OCI-LY7 (cell line): ENCODE results near the gene TC2N. TPM values are rescaled to one million over a fixed set of nuclear protein-coding genes. Genes with fewer than 3 reads are reported as not detected.

Experiments
- BruUV-seq: library from RNA; stranded (reverse); fragments of 400-500 nt; replicated peaks from 2 replicates; lab custom pipeline; 2021; lab: Mats Ljungman, UMichigan
- CTCF ChIA-PET: fragments of 300-600 bp; sonication (Branson Sonifier 250); formaldehyde crosslinking; loops from one replicate; lab custom pipeline; 2022; ENCODE audit warnings: antibody characterized with exemption; ENCODE audit not compliant: unreplicated experiment; lab: Charles Lee
- POLR2A ChIA-PET: fragments of 300-600 bp; sonication (Branson Sonifier 250); formaldehyde crosslinking; loops from one replicate; lab custom pipeline; 2022; ENCODE audit warnings: antibody characterized with exemption; lab: Charles Lee
- DNase-seq: peaks from one replicate; pipeline ENCODE4 v3.0.0-alpha.2; 2015; ENCODE audit warnings: low spot score
- H2AFZ ChIP-seq: fragments of 200-600 bp; sonication (generic), shearing (Covaris generic); 2 replicates; pipeline ENCODE4 v1.6.1; 2014; ENCODE audit warnings: mild to moderate bottlenecking, antibody characterized with exemption, low read length, moderate library complexity
- H3K27ac ChIP-seq: fragments of 200-600 bp; sonication (generic); 2 replicates; pipeline ENCODE4 v1.5.1; 2014; ENCODE audit warnings: mixed run types, low read depth, mild to moderate bottlenecking, moderate library complexity, low read length, inconsistent platforms; ENCODE audit not compliant: poor library complexity, severe bottlenecking
- H3K36me3 ChIP-seq: fragments of 200-600 bp; sonication (generic); 2 replicates; pipeline ENCODE4 v1.6.1; 2014; ENCODE audit warnings: mild to moderate bottlenecking, antibody characterized with exemption, low read length, moderate library complexity, mixed read lengths; ENCODE audit not compliant: insufficient read depth
- H3K4me1 ChIP-seq: fragments of 200-600 bp; sonication (generic); 2 replicates; pipeline ENCODE4 v1.5.1; 2014; ENCODE audit warnings: mild to moderate bottlenecking, low read length; ENCODE audit not compliant: insufficient read depth, poor library complexity, severe bottlenecking
- H3K4me2 ChIP-seq: fragments of 200-600 bp; sonication (generic); 2 replicates; pipeline ENCODE4 v1.6.1; 2014; ENCODE audit warnings: mild to moderate bottlenecking, low read length
- H3K4me3 ChIP-seq: fragments of 200-600 bp; sonication (generic); 2 replicates; pipeline ENCODE4 v1.5.1; 2014; ENCODE audit warnings: mild to moderate bottlenecking, low read depth, low read length; ENCODE audit not compliant: poor library complexity, severe bottlenecking
- H3K79me2 ChIP-seq: fragments of 200-600 bp; sonication (generic); 2 replicates; pipeline ENCODE4 v1.6.1; 2016; ENCODE audit warnings: low read depth, mild to moderate bottlenecking, low read length, moderate library complexity, mixed read lengths; ENCODE audit not compliant: insufficient read depth
- H3K9me2 ChIP-seq: fragments of 200-600 bp; sonication (generic); 2 replicates; pipeline ENCODE4 v1.6.1; 2016; ENCODE audit warnings: mild to moderate bottlenecking, low read length, mixed read lengths; ENCODE audit not compliant: insufficient read depth
- H3K9me3 ChIP-seq: fragments of 200-600 bp; sonication (generic); 2 replicates; pipeline ENCODE4 v1.6.1; 2014; ENCODE audit warnings: mild to moderate bottlenecking, mixed run types, low read length, mixed read lengths
- H4K20me1 ChIP-seq: fragments of 200-600 bp; sonication (generic); 2 replicates; pipeline ENCODE4 v1.6.1; 2014; ENCODE audit warnings: mild to moderate bottlenecking, antibody characterized with exemption, low read length, moderate library complexity, mixed read lengths; ENCODE audit not compliant: insufficient read depth
- EZH2phosphoT487 ChIP-seq: fragments of 200-600 bp; sonication (generic); IDR thresholded peaks from 2 replicates; pipeline ENCODE4 v1.6.1; 2018; ENCODE audit warnings: low read depth, borderline replicate concordance, mild to moderate bottlenecking, mixed run types, antibody characterized with exemption, low read length, moderate library complexity, mixed read lengths
- intact Hi-C: fragments of 100-400 bp; cut with micrococcal nuclease; formaldehyde crosslinking; loops from one replicate; pipeline ENCODE4 v1.10.0; 2022; ENCODE audit not compliant: unreplicated experiment
- total RNA-seq, 2 experiments: library from RNA; depleted of rRNA in 1 of 2; stranded (reverse); fragments of >200 nt in 1 of 2; shearing (Covaris generic) in 1 of 2; gene quantifications; 2 replicates each; pipeline ENCODE4 v1.2.3, GENCODE V29; 2014 to 2022
- TF ChIP-seq, protein P1 (sequence below): fragments of 200-600 bp; sonication (generic); conservative IDR thresholded peaks from 2 replicates; pipeline ENCODE4 v1.5.1; 2014; ENCODE audit warnings: mild to moderate bottlenecking, antibody characterized with exemption, low read length, moderate library complexity, mixed read lengths

Gene TC2N
- total RNA-seq, 2 experiments from 2014 or later, result 0.57 TPM; not detected in 1

DNA sequence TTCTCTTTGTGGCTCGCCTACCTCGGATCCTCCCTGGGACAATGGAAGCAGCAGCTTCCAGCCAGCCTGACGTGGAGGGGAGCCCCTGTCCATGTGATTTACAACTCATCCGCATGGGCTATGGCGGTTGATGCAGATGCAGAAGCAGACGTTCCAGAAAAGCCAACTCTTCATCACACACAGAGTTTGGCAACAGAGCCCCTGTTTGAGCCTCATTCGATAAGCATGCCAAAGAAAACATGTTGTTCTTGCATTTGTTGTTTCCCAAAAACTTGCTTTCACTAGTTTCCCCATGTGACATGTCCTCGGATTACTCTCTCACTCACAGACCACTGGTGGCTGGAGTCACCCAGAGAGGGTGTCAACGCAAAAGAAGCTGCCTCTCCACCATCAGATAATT is 16.4 kb upstream of the TC2N start:
- POLR2A ChIA-PET, result no interaction called here
- intact Hi-C loops, result no loop called here
- no peaks in the 10 kb centered on the region for H3K9me2 ChIP-seq
- BruUV-seq, result no TSS peak
- no peaks in the 10 kb centered on the region for H3K9me3 ChIP-seq
- no peak overlapping the region for H3K4me2 ChIP-seq
- H2AFZ ChIP-seq, result no peak overlapping the region
- no peaks in the 10 kb centered on the region for H3K36me3 ChIP-seq
- no peaks in the 10 kb centered on the region for H3K79me2 ChIP-seq
- H3K4me1 ChIP-seq, result no peaks in the 10 kb centered on the region
- no peaks in the 10 kb centered on the region for H4K20me1 ChIP-seq
- H3K4me3 ChIP-seq, result no peak overlapping the region
- TF ChIP-seq, protein P1, sequence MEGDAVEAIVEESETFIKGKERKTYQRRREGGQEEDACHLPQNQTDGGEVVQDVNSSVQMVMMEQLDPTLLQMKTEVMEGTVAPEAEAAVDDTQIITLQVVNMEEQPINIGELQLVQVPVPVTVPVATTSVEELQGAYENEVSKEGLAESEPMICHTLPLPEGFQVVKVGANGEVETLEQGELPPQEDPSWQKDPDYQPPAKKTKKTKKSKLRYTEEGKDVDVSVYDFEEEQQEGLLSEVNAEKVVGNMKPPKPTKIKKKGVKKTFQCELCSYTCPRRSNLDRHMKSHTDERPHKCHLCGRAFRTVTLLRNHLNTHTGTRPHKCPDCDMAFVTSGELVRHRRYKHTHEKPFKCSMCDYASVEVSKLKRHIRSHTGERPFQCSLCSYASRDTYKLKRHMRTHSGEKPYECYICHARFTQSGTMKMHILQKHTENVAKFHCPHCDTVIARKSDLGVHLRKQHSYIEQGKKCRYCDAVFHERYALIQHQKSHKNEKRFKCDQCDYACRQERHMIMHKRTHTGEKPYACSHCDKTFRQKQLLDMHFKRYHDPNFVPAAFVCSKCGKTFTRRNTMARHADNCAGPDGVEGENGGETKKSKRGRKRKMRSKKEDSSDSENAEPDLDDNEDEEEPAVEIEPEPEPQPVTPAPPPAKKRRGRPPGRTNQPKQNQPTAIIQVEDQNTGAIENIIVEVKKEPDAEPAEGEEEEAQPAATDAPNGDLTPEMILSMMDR, result no peak
- no peak for TF ChIP-seq EZH2phosphoT487
- H3K27ac ChIP-seq, result no peak overlapping the region
- no peak for DNase-seq
- CTCF ChIA-PET, result no interaction called here

DNA sequence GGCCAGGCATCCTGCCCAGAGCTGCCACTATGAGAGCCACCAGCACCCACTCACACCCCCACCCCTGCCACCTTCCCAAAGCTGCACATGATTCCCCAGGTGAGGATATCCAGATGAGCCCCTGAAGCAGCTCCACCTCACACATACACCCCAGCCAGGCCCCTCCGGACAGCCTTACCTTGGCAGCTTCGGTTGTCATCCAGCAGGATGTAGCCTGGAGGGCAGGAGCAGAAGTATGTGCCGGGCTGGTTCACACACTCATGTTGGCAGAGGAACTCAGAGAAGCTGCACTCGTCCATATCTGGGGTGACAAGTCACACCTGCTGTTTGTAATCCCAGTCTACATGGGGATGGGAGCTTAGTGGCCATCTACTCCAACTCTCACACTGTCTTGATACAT is 15.4 kb upstream of the TC2N start:
- intact Hi-C loops, result no loop called here
- no peak overlapping the region for H3K4me3 ChIP-seq
- no TSS peak for BruUV-seq
- H3K4me1 ChIP-seq, result peaks cover 6% of the 10 kb centered on the region
- ChIA-PET POLR2A (interaction anchor here (0.5 to 0.7 kb wide), 2 partner anchors 19 to 621 kb away, joined by 3 read pairs; no protein-coding TSS in a partner anchor), CTCF (no interaction called here)
- H2AFZ ChIP-seq, result 0 out of 2 replicates have a peak overlapping the region, but pooled peaks have one; percentile 19
- H3K27ac ChIP-seq, result no peak overlapping the region
- TF ChIP-seq EZH2phosphoT487, result no peak
- TF ChIP-seq, protein P1, result no peak
- DNase-seq, result no peak
- no peaks in the 10 kb centered on the region for H3K36me3 ChIP-seq
- no peaks in the 10 kb centered on the region for H4K20me1 ChIP-seq
- no peaks in the 10 kb centered on the region for H3K9me2 ChIP-seq
- no peaks in the 10 kb centered on the region for H3K9me3 ChIP-seq
- H3K79me2 ChIP-seq, result no peaks in the 10 kb centered on the region
- no peak overlapping the region for H3K4me2 ChIP-seq

DNA sequence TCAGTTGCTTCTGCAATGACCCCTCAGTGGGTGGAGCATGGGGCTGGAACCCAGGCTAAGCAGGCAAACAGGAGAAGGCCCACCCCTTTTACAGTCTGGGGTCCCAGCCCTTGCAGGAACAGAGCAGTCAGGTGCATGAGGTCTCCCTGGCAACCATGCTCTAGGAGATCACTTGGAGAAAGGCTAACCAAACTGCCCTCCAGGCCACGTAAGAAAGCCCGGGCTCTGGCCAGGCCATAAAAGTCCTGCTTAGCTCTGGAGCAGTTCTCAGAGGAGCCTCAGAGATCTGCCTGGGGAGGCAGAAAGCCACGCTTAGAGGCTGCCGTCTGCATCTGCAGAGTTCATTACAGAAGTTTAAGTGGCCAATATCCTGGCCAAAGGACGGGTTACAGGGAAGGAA is 15.0 kb upstream of the TC2N start:
- POLR2A ChIA-PET, result interaction anchor here (0.5 to 0.7 kb wide), 2 partner anchors 18 to 621 kb away, joined by 3 read pairs; no protein-coding TSS in a partner anchor
- CTCF ChIA-PET, result no interaction called here
- no TSS peak for BruUV-seq

More for the DNA sequence above, 15.0 kb upstream of the TC2N start:
- H4K20me1 ChIP-seq, result no peaks in the 10 kb centered on the region
- peaks cover 10% of the 10 kb centered on the region for H3K4me1 ChIP-seq
- TF ChIP-seq EZH2phosphoT487, result no peak
- TF ChIP-seq, protein P1, result no peak
- H2AFZ ChIP-seq, result no peak overlapping the region
- H3K9me3 ChIP-seq, result no peaks in the 10 kb centered on the region
- no peak for DNase-seq
- H3K79me2 ChIP-seq, result no peaks in the 10 kb centered on the region
- no peak overlapping the region for H3K4me2 ChIP-seq
- no peak overlapping the region for H3K27ac ChIP-seq
- no peaks in the 10 kb centered on the region for H3K36me3 ChIP-seq
- intact Hi-C loops, result no loop called here
- H3K4me3 ChIP-seq, result no peak overlapping the region
- no peaks in the 10 kb centered on the region for H3K9me2 ChIP-seq
